Glutamatergic neuron (in vitro differentiated cells): ENCODE measurements around the gene PCDHB16. TPM values are rescaled to one million over a fixed set of nuclear protein-coding genes. Genes with fewer than 3 reads are reported as not detected.
A peak's percentile ranks its signal among the peaks of the same experiment; 100 is the strongest.
"Not testable (repeated sequence)": the region's sequence is repeated elsewhere in the genome, so short reads cannot be mapped to it uniquely, and the experiment has no call there.

ENCODE experiments used
- DNase-seq: peaks from one replicate; pipeline ENCODE4 v3.0.0; 2022
- H3K27ac Mint-ChIP-seq: one replicate; pipeline ENCODE4 v1.8.0; 2020; ENCODE audit warnings: mild to moderate bottlenecking, mixed read lengths, inconsistent platforms; ENCODE audit not compliant: unreplicated experiment
- H3K27me3 Mint-ChIP-seq: one replicate; pipeline ENCODE4 v1.8.0; 2020; ENCODE audit warnings: mild to moderate bottlenecking, moderate library complexity, mixed read lengths, inconsistent platforms; ENCODE audit not compliant: unreplicated experiment
- H3K36me3 Mint-ChIP-seq: one replicate; pipeline ENCODE4 v1.8.0; 2020; ENCODE audit warnings: mild to moderate bottlenecking, mixed read lengths, inconsistent platforms; ENCODE audit not compliant: unreplicated experiment
- H3K4me1 Mint-ChIP-seq: one replicate; pipeline ENCODE4 v1.8.0; 2020; ENCODE audit warnings: mild to moderate bottlenecking, low read depth, mixed read lengths, inconsistent platforms; ENCODE audit not compliant: unreplicated experiment
- H3K4me3 Mint-ChIP-seq: one replicate; pipeline ENCODE4 v1.8.0; 2020; ENCODE audit warnings: mild to moderate bottlenecking, mixed read lengths, inconsistent platforms; ENCODE audit not compliant: unreplicated experiment
- H3K9me3 Mint-ChIP-seq: one replicate; pipeline ENCODE4 v1.8.0; 2020; ENCODE audit warnings: mild to moderate bottlenecking, moderate library complexity, mixed read lengths, inconsistent platforms; ENCODE audit not compliant: unreplicated experiment
- CTCF ChIP-seq: fragments of 200-600 bp; sonication (generic); IDR thresholded peaks from one replicate; pipeline ENCODE4 v1.5.0; 2021; ENCODE audit not compliant: partially characterized antibody, unreplicated experiment
- total RNA-seq: library from RNA; stranded (reverse); fragmentation: NEBNext Ultra II Directional; extraction: Animal tissue kit (Norgen Biotek cat#: 25700); gene quantifications from one replicate; pipeline ENCODE4 v1.2.1, GENCODE V29; 2021; ENCODE audit not compliant: unreplicated experiment

The PCDHB16 gene
- total RNA-seq, 1 donor from 2014 or later = 20.1 TPM

GRCh38 chr5:141172381-141173204 is 9.6 kb upstream of the PCDHB16 start, which contains the start of gene PCDHB7:
PCDHB7 (plus strand) TSS chr5:141172644; CDS start chr5:141172836, 192 bp downstream.
- Mint-ChIP-seq H3K4me1 (no peaks in the 10 kb centered on the region), H3K4me3 (peak within 1 kb of the TSS; percentile 9), H3K27ac (no peak within 1 kb of the TSS), H3K9me3 (peaks cover 14% of the 10 kb centered on the region), H3K36me3 (peaks cover 19% of the 10 kb centered on the region), H3K27me3 (no peaks in the 10 kb centered on the region)
- peak; percentile 33 for DNase-seq
- TF ChIP-seq CTCF = peak; percentile 31

DNA sequence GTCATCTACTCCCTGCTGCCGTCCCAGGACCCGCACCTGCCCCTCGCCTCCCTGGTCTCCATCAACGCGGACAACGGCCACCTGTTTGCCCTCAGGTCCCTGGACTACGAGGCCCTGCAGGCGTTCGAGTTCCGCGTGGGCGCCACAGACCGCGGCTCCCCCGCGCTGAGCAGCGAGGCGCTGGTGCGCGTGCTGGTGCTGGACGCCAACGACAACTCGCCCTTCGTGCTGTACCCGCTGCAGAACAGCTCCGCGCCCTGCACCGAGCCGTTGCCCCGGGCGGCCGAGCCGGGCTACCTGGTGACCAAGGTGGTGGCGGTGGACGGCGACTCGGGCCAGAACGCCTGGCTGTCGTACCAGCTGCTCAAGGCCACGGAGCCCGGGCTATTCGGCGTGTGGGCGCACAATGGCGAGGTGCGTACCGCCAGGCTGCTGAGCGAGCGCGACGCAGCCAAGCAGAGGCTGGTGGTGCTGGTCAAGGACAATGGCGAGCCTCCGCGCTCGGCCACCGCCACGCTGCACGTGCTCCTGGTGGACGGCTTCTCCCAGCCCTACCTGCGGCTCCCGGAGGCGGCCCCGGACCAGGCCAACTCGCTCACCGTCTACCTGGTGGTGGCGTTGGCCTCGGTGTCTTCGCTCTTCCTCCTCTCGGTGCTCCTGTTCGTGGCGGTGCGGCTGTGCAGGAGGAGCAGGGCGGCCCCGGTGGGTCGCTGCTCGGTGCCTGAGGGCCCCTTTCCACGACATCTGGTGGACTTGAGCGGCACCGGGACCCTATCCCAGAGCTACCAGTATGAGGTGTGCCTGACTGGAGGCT is 7.7 kb upstream of the PCDHB16 start:
- not testable (repeated sequence) for H3K4me3 Mint-ChIP-seq, H3K27me3 Mint-ChIP-seq, H3K4me1 Mint-ChIP-seq, H3K27ac Mint-ChIP-seq
- peaks cover 19% of the 10 kb centered on the region for H3K36me3 Mint-ChIP-seq
- H3K9me3 Mint-ChIP-seq = peaks cover 14% of the 10 kb centered on the region
- peak; percentile 27 for DNase-seq

- H3K4me3 Mint-ChIP-seq = no peak overlapping the region
- no peaks in the 10 kb centered on the region for H3K27me3 Mint-ChIP-seq
- DNase-seq = no peak
- peaks cover 14% of the 10 kb centered on the region for H3K9me3 Mint-ChIP-seq
- no peak for TF ChIP-seq CTCF
- H3K36me3 Mint-ChIP-seq = peaks cover 25% of the 10 kb centered on the region
- H3K27ac Mint-ChIP-seq = no peak overlapping the region
- no peaks in the 10 kb centered on the region for H3K4me1 Mint-ChIP-seq
Observed at GRCh38 chr5:141175933-141176332, 6.3 kb upstream of the PCDHB16 start.

- H3K4me1 Mint-ChIP-seq, H3K27ac Mint-ChIP-seq, H3K4me3 Mint-ChIP-seq, H3K27me3 Mint-ChIP-seq: not testable (repeated sequence)
- DNase-seq = peak; percentile 41
- Mint-ChIP-seq H3K36me3 (peaks cover 28% of the 10 kb centered on the region), H3K9me3 (peaks cover 14% of the 10 kb centered on the region)
- TF ChIP-seq CTCF = peak; percentile 26
Observed at GRCh38 chr5:141177577-141178191, 4.5 kb upstream of the PCDHB16 start, which contains the start of gene PCDHB8. PCDHB8 (plus strand) TSS chr5:141177790; CDS start chr5:141178035, 245 bp downstream.

DNA sequence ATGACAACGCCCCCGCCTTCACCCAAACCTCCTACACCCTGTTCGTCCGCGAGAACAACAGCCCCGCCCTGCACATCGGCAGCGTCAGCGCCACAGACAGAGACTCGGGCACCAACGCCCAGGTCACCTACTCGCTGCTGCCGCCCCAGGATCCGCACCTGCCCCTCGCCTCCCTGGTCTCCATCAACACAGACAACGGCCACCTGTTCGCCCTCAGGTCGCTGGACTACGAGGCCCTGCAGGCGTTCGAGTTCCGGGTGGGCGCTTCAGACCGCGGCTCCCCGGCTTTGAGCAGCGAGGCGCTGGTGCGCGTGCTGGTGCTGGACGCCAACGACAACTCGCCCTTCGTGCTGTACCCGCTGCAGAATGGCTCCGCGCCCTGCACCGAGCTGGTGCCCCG is 2.8 kb upstream of the PCDHB16 start:
- not testable (repeated sequence) for H3K4me3 Mint-ChIP-seq, DNase-seq, H3K27ac Mint-ChIP-seq, H3K27me3 Mint-ChIP-seq, H3K4me1 Mint-ChIP-seq
- H3K36me3 Mint-ChIP-seq = peaks cover 31% of the 10 kb centered on the region
- H3K9me3 Mint-ChIP-seq = peaks cover 18% of the 10 kb centered on the region

DNA sequence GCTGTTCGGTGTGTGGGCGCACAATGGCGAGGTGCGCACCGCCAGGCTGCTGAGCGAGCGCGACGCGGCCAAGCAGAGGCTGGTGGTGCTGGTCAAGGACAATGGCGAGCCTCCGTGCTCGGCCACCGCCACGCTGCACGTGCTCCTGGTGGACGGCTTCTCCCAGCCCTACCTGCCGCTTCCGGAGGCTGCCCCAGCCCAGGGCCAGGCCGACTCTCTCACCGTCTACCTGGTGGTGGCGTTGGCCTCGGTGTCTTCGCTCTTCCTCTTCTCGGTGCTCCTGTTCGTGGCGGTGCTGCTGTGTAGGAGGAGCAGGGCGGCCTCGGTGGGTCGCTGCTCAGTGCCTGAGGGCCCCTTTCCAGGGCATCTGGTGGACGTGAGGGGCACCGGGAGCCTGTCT is 2.3 kb upstream of the PCDHB16 start:
- peaks cover 20% of the 10 kb centered on the region for H3K9me3 Mint-ChIP-seq
- not testable (repeated sequence) for DNase-seq, H3K4me1 Mint-ChIP-seq, H3K27ac Mint-ChIP-seq, H3K4me3 Mint-ChIP-seq
- peaks cover 34% of the 10 kb centered on the region for H3K36me3 Mint-ChIP-seq
- H3K27me3 Mint-ChIP-seq = peaks cover 13% of the 10 kb centered on the region
